Progenitor cell of endocrine pancreas (in vitro differentiated cells): Measurements from ENCODE around the gene CT45A2. TPM values are rescaled to one million over a fixed set of nuclear protein-coding genes. Genes with fewer than 3 reads are reported as not detected.
"Not testable (repeated sequence)": the region's sequence is repeated elsewhere in the genome, so short reads cannot be mapped to it uniquely, and the experiment has no call there.

Experiments used
- DNase-seq: peaks from one replicate; pipeline ENCODE4 v3.0.0; 2021; ENCODE audit warnings: low spot score; ENCODE audit not compliant: unreplicated experiment
- H3K27ac Mint-ChIP-seq: 2 replicates; pipeline ENCODE4 v1.8.0; 2021; ENCODE audit warnings: mild to moderate bottlenecking, moderate library complexity, mixed read lengths
- H3K27me3 Mint-ChIP-seq: 2 replicates; pipeline ENCODE4 v1.8.0; 2021; ENCODE audit warnings: mixed read lengths
- H3K36me3 Mint-ChIP-seq: 2 replicates; pipeline ENCODE4 v1.8.0; 2022; ENCODE audit warnings: mixed read lengths; ENCODE audit not compliant: insufficient read depth
- H3K4me1 Mint-ChIP-seq: 2 replicates; pipeline ENCODE4 v1.8.0; 2021; ENCODE audit warnings: low read depth, mixed read lengths
- H3K4me3 Mint-ChIP-seq: 2 replicates; pipeline ENCODE4 v1.8.0; 2021; ENCODE audit warnings: low read depth, mild to moderate bottlenecking, moderate library complexity, mixed read lengths
- H3K9me3 Mint-ChIP-seq: 2 replicates; pipeline ENCODE4 v1.8.0; 2021; ENCODE audit warnings: low read depth, mixed read lengths
- long read RNA-seq: library from polyadenylated mRNA; unstranded; transcript quantifications from one replicate; pipeline ENCODE4 v2.0.0, GENCODE V29; 2020
- total RNA-seq: library from RNA; stranded (reverse); gene quantifications from 2 replicates; pipeline ENCODE4 v1.2.1, GENCODE V29; 2021

Gene CT45A2
- total RNA-seq: not detected in 2 replicates
- long read RNA-seq: 0 reads

GRCh38 chrX:135819912-135820311 is at the start of gene CT45A2:
TSS of gene CT45A2 (minus strand) at chrX:135820012. CDS start at chrX:135816265, 3,747 bp downstream.
- not testable (repeated sequence) for H3K27me3 Mint-ChIP-seq, DNase-seq, H3K27ac Mint-ChIP-seq, H3K4me3 Mint-ChIP-seq, H3K4me1 Mint-ChIP-seq, H3K36me3 Mint-ChIP-seq, H3K9me3 Mint-ChIP-seq

- not testable (repeated sequence) for H3K27ac Mint-ChIP-seq, H3K4me3 Mint-ChIP-seq, DNase-seq, H3K4me1 Mint-ChIP-seq, H3K36me3 Mint-ChIP-seq, H3K27me3 Mint-ChIP-seq, H3K9me3 Mint-ChIP-seq
These were observed 34.6 kb upstream of the CT45A2 start, which contains the start of gene CT45A8 for GRCh38 chrX:135854438-135854837. TSS of gene CT45A8 (minus strand) at chrX:135854538. CDS start at chrX:135850783, 3,755 bp downstream.

- not testable (repeated sequence) for H3K4me1 Mint-ChIP-seq, H3K4me3 Mint-ChIP-seq, H3K9me3 Mint-ChIP-seq, H3K27ac Mint-ChIP-seq, H3K27me3 Mint-ChIP-seq, DNase-seq, H3K36me3 Mint-ChIP-seq
These were observed 17.4 kb upstream of the CT45A2 start, which contains the start of gene CT45A7 for GRCh38 chrX:135837180-135837579. TSS of gene CT45A7 (minus strand) at chrX:135837280. CDS start at chrX:135833533, 3,747 bp downstream.

- H3K27me3 Mint-ChIP-seq, H3K4me3 Mint-ChIP-seq, H3K36me3 Mint-ChIP-seq, H3K9me3 Mint-ChIP-seq, H3K4me1 Mint-ChIP-seq, H3K27ac Mint-ChIP-seq, DNase-seq: not testable (repeated sequence)
These were observed 17.1 kb downstream of the CT45A2 start, which contains the start of gene CT45A6 for GRCh38 chrX:135802687-135803086. TSS of gene CT45A6 (minus strand) at chrX:135802787. CDS start at chrX:135798993, 3,794 bp downstream.

GRCh38 chrX:135785403-135785802 is 34.4 kb downstream of the CT45A2 start, which contains the start of gene CT45A5:
TSS of gene CT45A5 (minus strand) at chrX:135785503. CDS start at chrX:135781729, 3,774 bp downstream.
- H3K27ac Mint-ChIP-seq, H3K27me3 Mint-ChIP-seq, H3K36me3 Mint-ChIP-seq, H3K4me1 Mint-ChIP-seq, H3K4me3 Mint-ChIP-seq, H3K9me3 Mint-ChIP-seq, DNase-seq: not testable (repeated sequence)

GRCh38 chrX:135768091-135768490 is 51.7 kb downstream of the CT45A2 start, which contains the start of gene CT45A3:
TSS of gene CT45A3 (minus strand) at chrX:135768191. CDS start at chrX:135764444, 3,747 bp downstream.
- H3K4me1 Mint-ChIP-seq, H3K27ac Mint-ChIP-seq, DNase-seq, H3K27me3 Mint-ChIP-seq, H3K9me3 Mint-ChIP-seq, H3K36me3 Mint-ChIP-seq, H3K4me3 Mint-ChIP-seq: not testable (repeated sequence)

Other genes starting within 250 kb of the CT45A2 start
- gene CT45A1, start 106.4 kb downstream of the CT45A2 start, total RNA-seq: not detected in 2 replicates
- gene CT45A3, start 51.8 kb downstream of the CT45A2 start, total RNA-seq: not detected in 2 replicates
- not detected in 2 replicates for gene CT45A5, start 34.5 kb downstream of the CT45A2 start, total RNA-seq
- gene CT45A6, start 17.2 kb downstream of the CT45A2 start, total RNA-seq: not detected in 2 replicates
- gene CT45A7, start 17.3 kb upstream of the CT45A2 start, total RNA-seq: not detected in 2 replicates
- not detected in 2 replicates for gene CT45A8, start 34.5 kb upstream of the CT45A2 start, total RNA-seq
- gene CT45A9, start 51.8 kb upstream of the CT45A2 start, total RNA-seq: not detected in 2 replicates
- not detected in 2 replicates for gene CT45A10, start 73.4 kb upstream of the CT45A2 start, total RNA-seq
- gene SAGE1, start 73.7 kb upstream of the CT45A2 start, total RNA-seq: not detected in 2 replicates
- 17.6 and 17.7 TPM in 2 replicates for gene MMGT1, start 154.0 kb upstream of the CT45A2 start, total RNA-seq
- 15.3 and 15.5 TPM in 2 replicates for gene SLC9A6, start 165.4 kb upstream of the CT45A2 start, total RNA-seq